H9 (cell line): ENCODE data around the gene RHOD. TPM values are rescaled to one million over a fixed set of nuclear protein-coding genes. Genes with fewer than 3 reads are reported as not detected.
A peak's percentile ranks its signal among the peaks of the same experiment; 100 is the strongest.

ENCODE experiments used
- DNase-seq: peaks from one replicate; pipeline ENCODE4 v3.0.0-alpha.2; 2017
- H2AFZ ChIP-seq: one replicate; pipeline ENCODE4 v1.6.1; 2013; ENCODE audit warnings: mild to moderate bottlenecking, low read length, control low read depth, moderate library complexity
- H2AK5ac ChIP-seq: 2 replicates; pipeline ENCODE4 v1.6.1; 2013; ENCODE audit warnings: low read length, control low read depth, mixed read lengths; ENCODE audit not compliant: insufficient read length
- H2BK120ac ChIP-seq: one replicate; pipeline ENCODE4 v1.6.1; 2013; ENCODE audit warnings: low read depth, mild to moderate bottlenecking, low read length, control low read depth, inconsistent platforms; ENCODE audit not compliant: poor library complexity, severe bottlenecking
- H2BK12ac ChIP-seq: 2 replicates; pipeline ENCODE4 v1.6.1; 2013; ENCODE audit warnings: low read length, control low read depth, mixed read lengths, low read depth; ENCODE audit not compliant: insufficient read length
- H2BK15ac ChIP-seq: 2 replicates; pipeline ENCODE4 v1.6.1; 2013; ENCODE audit warnings: low read depth, low read length, control low read depth
- H2BK20ac ChIP-seq: one replicate; pipeline ENCODE4 v1.6.1; 2013; ENCODE audit warnings: low read depth, mild to moderate bottlenecking, low read length, control low read depth, inconsistent platforms; ENCODE audit not compliant: poor library complexity, severe bottlenecking
- H2BK5ac ChIP-seq: 2 replicates; pipeline ENCODE4 v1.6.1; 2013; ENCODE audit warnings: low read length, control low read depth, mixed read lengths; ENCODE audit not compliant: insufficient read length
- H3K14ac ChIP-seq: 2 replicates; pipeline ENCODE4 v1.6.1; 2013; ENCODE audit warnings: low read length, control low read depth; ENCODE audit not compliant: insufficient read depth
- H3K18ac ChIP-seq: 2 replicates; pipeline ENCODE4 v1.6.1; 2013; ENCODE audit warnings: low read depth, mild to moderate bottlenecking, mixed read lengths, low read length, control low read depth; ENCODE audit not compliant: insufficient read length
- H3K23ac ChIP-seq: 2 replicates; pipeline ENCODE4 v1.6.1; 2013; ENCODE audit warnings: low read length, control low read depth, mixed read lengths, low read depth; ENCODE audit not compliant: insufficient read length
- H3K23me2 ChIP-seq: 2 replicates; pipeline ENCODE4 v1.6.1; 2013; ENCODE audit warnings: low read depth, mild to moderate bottlenecking, mixed read lengths, low read length, control low read depth; ENCODE audit not compliant: insufficient read length, poor library complexity, severe bottlenecking
- H3K27ac ChIP-seq: 2 replicates; pipeline ENCODE4 v1.5.1; 2013; ENCODE audit warnings: low read length, control low read depth, mixed read lengths, low read depth; ENCODE audit not compliant: insufficient read length
- H3K27me3 ChIP-seq: 2 replicates; pipeline ENCODE4 v1.6.1; 2013; ENCODE audit warnings: low read length, control low read depth, inconsistent platforms; ENCODE audit not compliant: insufficient read depth
- H3K4ac ChIP-seq: 2 replicates; pipeline ENCODE4 v1.6.1; 2013; ENCODE audit warnings: low read depth, mild to moderate bottlenecking, control low read depth, inconsistent platforms, low read length, moderate library complexity
- H3K4me1 ChIP-seq: 2 replicates; pipeline ENCODE4 v1.6.1; 2013; ENCODE audit warnings: low read length, control low read depth, inconsistent platforms; ENCODE audit not compliant: insufficient read depth
- H3K4me2 ChIP-seq: 2 replicates; pipeline ENCODE4 v1.6.1; 2013; ENCODE audit warnings: low read length, control low read depth, mixed read lengths; ENCODE audit not compliant: insufficient read length, insufficient read depth
- H3K56ac ChIP-seq: 2 replicates; pipeline ENCODE4 v1.6.1; 2013; ENCODE audit warnings: low read depth, mild to moderate bottlenecking, mixed read lengths, low read length, control low read depth; ENCODE audit not compliant: insufficient read length
- H3K79me1 ChIP-seq: 2 replicates; pipeline ENCODE4 v1.6.1; 2013; ENCODE audit warnings: low read depth, mild to moderate bottlenecking, moderate library complexity, low read length, control low read depth, inconsistent platforms; ENCODE audit not compliant: insufficient read depth, poor library complexity, severe bottlenecking
- H3K79me2 ChIP-seq: 2 replicates; pipeline ENCODE4 v1.6.1; 2013; ENCODE audit warnings: low read length, control low read depth, inconsistent platforms; ENCODE audit not compliant: insufficient read depth
- H3K9ac ChIP-seq: 2 replicates; pipeline ENCODE4 v1.6.1; 2013; ENCODE audit warnings: low read length, control low read depth, mixed read lengths; ENCODE audit not compliant: insufficient read length; ENCODE audit errors: extremely low read depth
- H3K9me3 ChIP-seq: one replicate; pipeline ENCODE4 v1.6.1; 2013; ENCODE audit warnings: low read depth, low read length, inconsistent platforms; ENCODE audit not compliant: control insufficient read depth
- H3T11ph ChIP-seq: one replicate; pipeline ENCODE4 v1.6.1; 2013; ENCODE audit warnings: mild to moderate bottlenecking, low read length, control low read depth, inconsistent platforms
- H4K20me1 ChIP-seq: one replicate; pipeline ENCODE4 v1.6.1; 2013; ENCODE audit not compliant: control insufficient read depth, insufficient read length, insufficient read depth
- H4K5ac ChIP-seq: 2 replicates; pipeline ENCODE4 v1.6.1; 2013; ENCODE audit warnings: low read depth, mild to moderate bottlenecking, mixed read lengths, low read length, control low read depth; ENCODE audit not compliant: insufficient read length
- H4K8ac ChIP-seq: replicated peaks from 2 replicates; pipeline ENCODE4 v1.6.1; 2013; ENCODE audit warnings: low read length, control low read depth, mixed read lengths, low read depth; ENCODE audit not compliant: insufficient read length
- H4K91ac ChIP-seq: 2 replicates; pipeline ENCODE4 v1.6.1; 2013; ENCODE audit warnings: low read depth, mild to moderate bottlenecking, moderate library complexity, mixed read lengths, low read length, control low read depth; ENCODE audit not compliant: insufficient read length
- H3K27ac Mint-ChIP-seq, 3 experiments: 2 replicates in 2 of 3; 3 replicates in 1 of 3; pipeline ENCODE4 v1.8.0; 2020 to 2021; ENCODE audit warnings: mixed read lengths in 3 of 3, mild to moderate bottlenecking in 1 of 3, moderate library complexity in 1 of 3
- H3K27me3 Mint-ChIP-seq: 2 replicates; pipeline ENCODE4 v1.8.0; 2021; ENCODE audit warnings: low read depth, mild to moderate bottlenecking, moderate library complexity, mixed read lengths
- H3K36me3 Mint-ChIP-seq, 3 experiments: 2 replicates in 2 of 3; 3 replicates in 1 of 3; pipeline ENCODE4 v1.8.0; 2020 to 2021; ENCODE audit warnings: low read depth in 3 of 3, mixed read lengths in 3 of 3; ENCODE audit not compliant: insufficient read depth in 1 of 3
- H3K4me1 Mint-ChIP-seq, 2 experiments: 2 replicates each; pipeline ENCODE4 v1.8.0; 2020; ENCODE audit warnings: mixed read lengths in 2 of 2
- H3K4me3 Mint-ChIP-seq, 2 experiments: 2 replicates in 1 of 2; 3 replicates in 1 of 2; pipeline ENCODE4 v1.8.0; 2020 to 2021; ENCODE audit warnings: mild to moderate bottlenecking in 2 of 2, mixed read lengths in 2 of 2, moderate library complexity in 1 of 2
- H3K9me3 Mint-ChIP-seq, 2 experiments: 2 replicates in 1 of 2; 3 replicates in 1 of 2; pipeline ENCODE4 v1.8.0; 2020; ENCODE audit warnings: mild to moderate bottlenecking in 2 of 2, mixed read lengths in 2 of 2, moderate library complexity in 1 of 2
- WGBS: extraction: QIAGEN DNeasy Blood & Tissue Kit; methylation state at CpG from one replicate; pipeline ENCODE4 v1.1.7; 2013; ENCODE audit warnings: missing lambda C conversion rate, low lambda C conversion rate, mixed read lengths; ENCODE audit not compliant: insufficient read length; ENCODE audit errors: extremely low coverage; 5-methylcytosine and 5-hydroxymethylcytosine counted together
- total RNA-seq: library from RNA; stranded (reverse); gene quantifications from 2 replicates; pipeline ENCODE4 v1.2.1, GENCODE V29; 2021
- TF ChIP-seq, protein P1 (sequence below): fragments of 200-600 bp; sonication (generic); conservative IDR thresholded peaks from 3 replicates; pipeline ENCODE4 v1.8.0; 2021; ENCODE audit warnings: antibody characterized with exemption, mild to moderate bottlenecking

The RHOD gene
- total RNA-seq, 1 experiment from 2014 or later = 14.8 TPM

DNA sequence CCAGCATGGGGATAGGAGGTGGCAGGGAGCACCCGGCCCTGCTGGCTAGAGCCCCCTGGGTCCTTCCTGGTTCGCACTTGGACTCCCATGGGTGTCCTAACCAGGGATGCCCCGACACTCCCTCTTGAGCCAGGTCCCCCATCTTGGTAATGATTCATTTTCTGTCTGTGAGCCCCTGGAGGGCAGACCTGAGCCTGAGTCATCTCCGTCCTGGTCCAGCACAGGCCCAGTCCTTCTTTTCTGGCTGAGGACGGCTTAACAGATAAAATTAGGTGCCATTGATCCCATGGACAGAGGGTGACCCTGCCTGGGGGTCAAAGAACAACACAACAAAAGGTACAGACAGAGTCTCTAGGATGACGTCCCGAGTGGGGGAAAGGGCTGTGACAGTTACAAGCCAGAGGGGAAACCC is 3.5 kb downstream of the RHOD start:
- Mint-ChIP-seq H3K9me3 (no peaks in the 10 kb centered on the region), H3K4me3 (no peak overlapping the region), H3K27ac (no peak overlapping the region), H3K27me3 (no peaks in the 10 kb centered on the region; the same call in 1 of the 2 replicates), H3K36me3 (no peaks in the 10 kb centered on the region), H3K4me1 (peaks cover 11 to 18% of the 10 kb centered on the region in 2 experiments)
- no peaks in the 10 kb centered on the region for H3K79me1 ChIP-seq
- no peak overlapping the region for H3K27ac ChIP-seq
- H2BK120ac ChIP-seq = no peak overlapping the region
- H2BK20ac ChIP-seq = no peak overlapping the region
- H3K23me2 ChIP-seq = peaks cover 4% of the 10 kb centered on the region
- H2BK15ac ChIP-seq = no peak overlapping the region
- H4K5ac ChIP-seq = no peak overlapping the region
- TF ChIP-seq, protein P1, sequence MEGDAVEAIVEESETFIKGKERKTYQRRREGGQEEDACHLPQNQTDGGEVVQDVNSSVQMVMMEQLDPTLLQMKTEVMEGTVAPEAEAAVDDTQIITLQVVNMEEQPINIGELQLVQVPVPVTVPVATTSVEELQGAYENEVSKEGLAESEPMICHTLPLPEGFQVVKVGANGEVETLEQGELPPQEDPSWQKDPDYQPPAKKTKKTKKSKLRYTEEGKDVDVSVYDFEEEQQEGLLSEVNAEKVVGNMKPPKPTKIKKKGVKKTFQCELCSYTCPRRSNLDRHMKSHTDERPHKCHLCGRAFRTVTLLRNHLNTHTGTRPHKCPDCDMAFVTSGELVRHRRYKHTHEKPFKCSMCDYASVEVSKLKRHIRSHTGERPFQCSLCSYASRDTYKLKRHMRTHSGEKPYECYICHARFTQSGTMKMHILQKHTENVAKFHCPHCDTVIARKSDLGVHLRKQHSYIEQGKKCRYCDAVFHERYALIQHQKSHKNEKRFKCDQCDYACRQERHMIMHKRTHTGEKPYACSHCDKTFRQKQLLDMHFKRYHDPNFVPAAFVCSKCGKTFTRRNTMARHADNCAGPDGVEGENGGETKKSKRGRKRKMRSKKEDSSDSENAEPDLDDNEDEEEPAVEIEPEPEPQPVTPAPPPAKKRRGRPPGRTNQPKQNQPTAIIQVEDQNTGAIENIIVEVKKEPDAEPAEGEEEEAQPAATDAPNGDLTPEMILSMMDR = no peak
- no peak overlapping the region for H3K9ac ChIP-seq
- no peak overlapping the region for H3K14ac ChIP-seq
- H4K20me1 ChIP-seq = peaks cover 3% of the 10 kb centered on the region
- H3K4ac ChIP-seq = no peak overlapping the region
- H3K23ac ChIP-seq = no peak overlapping the region
- H3K9me3 ChIP-seq = no peaks in the 10 kb centered on the region
- H3K56ac ChIP-seq = no peak overlapping the region
- no peak overlapping the region for H4K91ac ChIP-seq
- H3K4me1 ChIP-seq = no peaks in the 10 kb centered on the region; the same call in 1 of the 2 replicates
- H3K27me3 ChIP-seq = no peaks in the 10 kb centered on the region
- DNase-seq = peak; percentile 14
- H3T11ph ChIP-seq = no peak overlapping the region
- no CpG with 5 or more reads among the region's 7 CpGs for WGBS
- no peak overlapping the region for H2AFZ ChIP-seq
- H2BK12ac ChIP-seq = no peak overlapping the region
- H2BK5ac ChIP-seq = no peak overlapping the region
- no peaks in the 10 kb centered on the region for H3K79me2 ChIP-seq
- H3K18ac ChIP-seq = no peak overlapping the region
- H2AK5ac ChIP-seq = no peak overlapping the region
- H3K4me2 ChIP-seq = no peak overlapping the region
- no peak overlapping the region for H4K8ac ChIP-seq
